T-cell (primary cell): ENCODE measurements around the gene MYLIP. TPM values are rescaled to one million over a fixed set of nuclear protein-coding genes. Genes with fewer than 3 reads are reported as not detected.

Experiments
- ATAC-seq, 4 experiments: fragments of 200-7000 bp in 3 of 4; fragments of 150-1000 bp in 1 of 4; cut with Tn5 transposase; replicated peaks in 1 of 4; 1 replicate in 3 of 4; 2 replicates in 1 of 4; pipeline ENCODE4 v1.10.0; 2021; ENCODE audit warnings: moderate library complexity in 3 of 4, mild to moderate bottlenecking in 2 of 4, moderate number of reproducible peaks in 1 of 4
- CTCF ChIA-PET, 2 donors: fragments of 300-600 bp; sonication (Branson Sonifier 250); formaldehyde crosslinking; loops; one replicate each; lab custom pipeline; 2022; ENCODE audit warnings: antibody characterized with exemption in 2 of 2; lab: Charles Lee
- POLR2A ChIA-PET, 2 donors: fragments of 300-600 bp; sonication (Branson Sonifier 250); formaldehyde crosslinking; loops; one replicate each; lab custom pipeline; 2022; ENCODE audit warnings: antibody characterized with exemption in 2 of 2; lab: Charles Lee
- DNase-seq, 35 experiments: peaks; one replicate each; pipeline versions ENCODE4 v3.0.0 to v3.0.0-alpha.2; 2013 to 2023
- H3K27ac ChIP-seq: one replicate; pipeline ENCODE4 v1.5.1; 2013; ENCODE audit warnings: low read length
- H3K27me3 ChIP-seq, 2 experiments: replicated peaks in 1 of 2; 1 replicate in 1 of 2; 2 replicates in 1 of 2; pipeline versions ENCODE4 v1.6.1 to v1.7.0; 2013; ENCODE audit warnings: low read length in 1 of 2, mixed read lengths in 1 of 2; ENCODE audit not compliant: control insufficient read depth in 2 of 2, insufficient read depth in 2 of 2; ENCODE audit errors: extremely low read depth in 1 of 2
- H3K36me3 ChIP-seq, 2 donors: 1 replicate in 1 of 2; 2 replicates in 1 of 2; pipeline versions ENCODE4 v1.6.1 to v1.7.0; 2013; ENCODE audit warnings: low read length in 1 of 2; ENCODE audit not compliant: control insufficient read depth in 2 of 2, insufficient read depth in 1 of 2; ENCODE audit errors: extremely low read depth in 1 of 2
- H3K4me1 ChIP-seq, 2 experiments: 1 replicate in 1 of 2; 2 replicates in 1 of 2; pipeline versions ENCODE4 v1.6.1 to v1.7.0; 2013; ENCODE audit warnings: low read length in 2 of 2, mixed read lengths in 1 of 2; ENCODE audit not compliant: insufficient read depth in 2 of 2, control insufficient read depth in 1 of 2; ENCODE audit errors: extremely low read depth in 1 of 2
- H3K4me3 ChIP-seq, 2 donors: 1 replicate in 1 of 2; 2 replicates in 1 of 2; pipeline versions ENCODE4 v1.5.1 to v1.7.0; 2013; ENCODE audit warnings: mild to moderate bottlenecking in 2 of 2, low read length in 1 of 2, moderate library complexity in 1 of 2; ENCODE audit not compliant: control insufficient read depth in 1 of 2; ENCODE audit errors: extremely low read depth in 1 of 2
- H3K9me3 ChIP-seq: 2 replicates; pipeline ENCODE4 v1.7.0; 2013
- H3K27ac Mint-ChIP-seq, 2 donors: one replicate each; pipeline ENCODE4 v1.8.0; 2020 to 2021; ENCODE audit warnings: mild to moderate bottlenecking in 2 of 2, mixed read lengths in 2 of 2
- H3K27me3 Mint-ChIP-seq, 2 donors: one replicate each; pipeline ENCODE4 v1.8.0; 2021 to 2022; ENCODE audit warnings: mixed read lengths in 2 of 2
- H3K36me3 Mint-ChIP-seq: one replicate; pipeline ENCODE4 v1.8.0; 2021; ENCODE audit warnings: mixed read lengths
- H3K4me1 Mint-ChIP-seq, 3 donors: one replicate each; pipeline ENCODE4 v1.8.0; 2020 to 2022; ENCODE audit warnings: mixed read lengths in 3 of 3, mild to moderate bottlenecking in 1 of 3
- H3K4me3 Mint-ChIP-seq, 3 donors: one replicate each; pipeline ENCODE4 v1.8.0; 2020 to 2022; ENCODE audit warnings: mild to moderate bottlenecking in 3 of 3, mixed read lengths in 3 of 3, moderate library complexity in 3 of 3
- H3K9me3 Mint-ChIP-seq, 3 donors: one replicate each; pipeline ENCODE4 v1.8.0; 2020 to 2022; ENCODE audit warnings: mixed read lengths in 3 of 3
- WGBS: methylation state at CpG from one replicate; pipeline ENCODE4 v1.1.5; 2013; ENCODE audit warnings: missing lambda C conversion rate; ENCODE audit not compliant: insufficient coverage; 5-methylcytosine and 5-hydroxymethylcytosine counted together
- total RNA-seq, 35 experiments: library from RNA in 6 of 35; stranded (reverse) in 6 of 35; fragments of 120-200 nt in 1 of 35; gene quantifications; one replicate each; pipeline versions ENCODE4 v1.2.1 to v1.2.4 and lab custom pipeline; 2013 to 2026

The MYLIP gene
- total RNA-seq, 5 donors from 2014 or later (not counting 1 experiment from before 2014, with no cell fraction given), result 18.4 to 210 (median 19.9) TPM

- Histone ChIP-seq H3K27me3 (peaks cover 0 to 3% of the 10 kb centered on the region in 2 experiments), H3K9me3 (no peaks in the 10 kb centered on the region), H3K27ac (no peak overlapping the region), H3K4me3 (no peak overlapping the region), H3K36me3 (no peaks in the 10 kb centered on the region), H3K4me1 (peaks cover 0 to 4% of the 10 kb centered on the region in 2 experiments)
- Mint-ChIP-seq H3K9me3 (no peaks in the 10 kb centered on the region), H3K27ac (no peak overlapping the region), H3K36me3 (no peaks in the 10 kb centered on the region), H3K4me3 (no peak overlapping the region), H3K4me1 (peaks cover 9 to 11% (median 10%) of the 10 kb centered on the region in 3 donors), H3K27me3 (peaks cover 6 to 8% of the 10 kb centered on the region in 2 donors)
- POLR2A ChIA-PET, result no interaction called here
- no CpG with 5 or more reads among the region's 2 CpGs for WGBS
- CTCF ChIA-PET, result interaction anchor here (1.4 to 2.0 kb wide), 2 partner anchors 21 to 496 kb away, joined by 3 to 6 read pairs; no protein-coding TSS in a partner anchor
- ATAC-seq (no peak), DNase-seq (no peak)
Observed at GRCh38 chr6:16187176-16187575, 58.3 kb downstream of the MYLIP start.

GRCh38 chr6:16190214-16190613 is 61.3 kb downstream of the MYLIP start:
- Mint-ChIP-seq H3K4me3 (no peak overlapping the region), H3K27me3 (peaks cover 12 to 21% of the 10 kb centered on the region in 2 donors), H3K4me1 (no peaks in the 10 kb centered on the region), H3K9me3 (no peaks in the 10 kb centered on the region), H3K27ac (no peak overlapping the region), H3K36me3 (no peaks in the 10 kb centered on the region)
- DNase-seq (no peak), ATAC-seq (no peak)
- H3K27ac ChIP-seq, result no peak overlapping the region
- ChIA-PET CTCF (interaction anchor here in 1 of 2 donors (0.5 to 1.3 kb wide), 2 partner anchors 10 to 1476 kb away, joined by 3 read pairs; no protein-coding TSS in a partner anchor), POLR2A (no interaction called here)
- no peak overlapping the region for H3K4me3 ChIP-seq
- no peaks in the 10 kb centered on the region for H3K36me3 ChIP-seq
- no peaks in the 10 kb centered on the region for H3K4me1 ChIP-seq
- peaks cover 0 to 6% of the 10 kb centered on the region in 2 experiments for H3K27me3 ChIP-seq
- H3K9me3 ChIP-seq, result no peaks in the 10 kb centered on the region
- WGBS, result no CpG with 5 or more reads among the region's 1 CpG

DNA sequence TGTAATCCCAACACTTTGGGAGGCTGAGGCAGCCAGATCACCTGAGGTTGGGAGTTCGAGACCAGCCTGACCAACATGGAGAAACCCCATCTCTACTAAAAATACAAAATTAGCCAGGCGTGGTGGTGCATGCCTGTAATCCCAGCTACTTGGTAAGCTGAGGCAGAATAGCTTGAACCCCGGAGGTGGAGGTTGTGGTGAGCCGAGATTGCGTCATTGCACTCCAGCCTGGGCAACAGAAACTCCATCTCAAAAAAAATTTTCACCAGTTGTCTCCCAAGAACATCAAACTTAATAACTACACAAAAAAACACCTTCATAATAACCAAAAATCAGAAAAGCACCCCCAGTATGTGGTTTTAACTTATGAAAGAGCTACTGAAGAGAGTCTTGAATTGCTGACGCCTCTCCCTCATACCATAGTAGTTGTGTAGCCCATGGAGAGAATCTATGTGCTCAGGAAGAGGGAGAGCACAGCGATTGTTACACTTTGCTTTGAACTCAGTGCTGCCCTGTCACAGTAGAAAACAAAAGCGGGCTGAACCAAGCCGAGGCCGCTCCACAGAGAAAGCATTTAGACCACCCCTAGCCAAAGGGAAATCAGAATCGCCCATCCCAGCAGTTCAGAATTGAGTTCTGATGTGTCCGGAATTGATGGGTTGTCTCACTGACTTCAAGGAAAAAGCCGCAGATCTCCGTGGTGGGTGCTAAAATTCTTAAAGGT is 67.5 kb downstream of the MYLIP start:
- peaks cover 14 to 26% of the 10 kb centered on the region in 2 donors for H3K27me3 Mint-ChIP-seq
- H3K4me1 Mint-ChIP-seq, result no peaks in the 10 kb centered on the region
- no peak overlapping the region for H3K4me3 Mint-ChIP-seq
- ChIA-PET POLR2A (no interaction called here), CTCF (interaction anchor here in 1 of 2 donors (1.7 kb wide), 1 partner anchor 10 kb away, joined by 11 read pairs; no protein-coding TSS in a partner anchor)
- Histone ChIP-seq H3K4me1 (no peaks in the 10 kb centered on the region), H3K9me3 (no peaks in the 10 kb centered on the region), H3K36me3 (no peaks in the 10 kb centered on the region), H3K4me3 (no peak overlapping the region), H3K27me3 (peaks cover 0 to 28% of the 10 kb centered on the region in 2 experiments), H3K27ac (no peak overlapping the region)
- no peak overlapping the region for H3K27ac Mint-ChIP-seq
- H3K36me3 Mint-ChIP-seq, result no peaks in the 10 kb centered on the region
- WGBS, result 93% methylated on average over 9 of the region's 14 CpGs
- no peaks in the 10 kb centered on the region for H3K9me3 Mint-ChIP-seq
- DNase-seq, result no peak
- no peak for ATAC-seq

DNA sequence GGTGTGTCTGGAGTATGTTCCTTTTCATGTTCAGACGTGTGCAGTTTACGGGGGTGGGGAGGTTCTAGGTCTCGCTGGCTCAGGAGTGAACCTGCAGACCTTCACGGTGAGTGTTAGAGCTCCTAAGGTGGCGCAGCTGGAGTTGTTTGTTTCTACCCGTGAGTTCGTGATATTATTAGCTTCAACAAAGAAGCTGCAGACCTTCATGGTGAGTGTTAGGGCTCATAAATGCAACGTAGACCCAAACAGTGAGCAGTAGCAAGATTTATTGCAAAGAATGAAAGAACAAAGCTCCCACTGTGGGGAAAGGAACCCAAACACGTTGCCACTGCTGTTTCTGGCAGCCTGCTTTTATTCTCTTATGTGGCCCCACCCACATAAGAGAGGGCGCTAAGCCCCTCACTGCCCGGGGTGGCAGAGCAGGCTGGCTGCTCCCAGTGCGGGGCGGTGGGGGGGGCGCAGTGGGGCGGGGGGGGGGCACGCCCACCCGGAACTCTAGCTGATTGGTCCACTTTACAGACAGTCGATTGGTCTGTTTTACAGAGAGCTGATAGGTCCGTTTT is 68.2 kb downstream of the MYLIP start:
- 89% methylated on average over 8 of the region's 19 CpGs for WGBS
- Histone ChIP-seq H3K27ac (no peak overlapping the region), H3K9me3 (no peaks in the 10 kb centered on the region), H3K27me3 (peaks cover 0 to 26% of the 10 kb centered on the region in 2 experiments), H3K4me3 (no peak overlapping the region), H3K4me1 (no peaks in the 10 kb centered on the region), H3K36me3 (no peaks in the 10 kb centered on the region)
- ATAC-seq (no peak), DNase-seq (no peak)
- no peaks in the 10 kb centered on the region for H3K4me1 Mint-ChIP-seq
- H3K9me3 Mint-ChIP-seq, result no peaks in the 10 kb centered on the region
- peaks cover 14 to 29% of the 10 kb centered on the region in 2 donors for H3K27me3 Mint-ChIP-seq
- H3K27ac Mint-ChIP-seq, result no peak overlapping the region
- ChIA-PET CTCF (interaction anchor here (0.6 to 1.7 kb wide), 3 partner anchors 9 to 493 kb away, joined by 5 to 11 read pairs (median 6); no protein-coding TSS in a partner anchor), POLR2A (no interaction called here)
- H3K36me3 Mint-ChIP-seq, result no peaks in the 10 kb centered on the region
- H3K4me3 Mint-ChIP-seq, result no peak overlapping the region

Other genes starting within 250 kb of the MYLIP start
- gene GMPR, start 109.5 kb downstream of the MYLIP start, total RNA-seq, result 1 to 10 TPM in 1 of 5 donors, under 1 TPM in 4; 0.26 to 1.4 (median 0.68) TPM